ENCODE data around the gene PROZ. TPM values are rescaled to one million over a fixed set of nuclear protein-coding genes. Genes with fewer than 3 reads are reported as not detected.

The PROZ gene
- total RNA-seq, 1 donor from 2014 or later: not detected

- no peak for DNase-seq (ENCODE audit: low spot score, unreplicated experiment)
- Mint-ChIP-seq H3K4me1 (ENCODE audit: low read depth) (no peaks in the 10 kb centered on the region), H3K36me3 (ENCODE audit: insufficient read depth) (peaks cover 29% of the 10 kb centered on the region), H3K27ac (no peak overlapping the region), H3K4me3 (ENCODE audit: low read depth) (no peak overlapping the region), H3K27me3 (no peaks in the 10 kb centered on the region), H3K9me3 (ENCODE audit: low read depth) (no peaks in the 10 kb centered on the region)
- TF ChIP-seq, protein P1, sequence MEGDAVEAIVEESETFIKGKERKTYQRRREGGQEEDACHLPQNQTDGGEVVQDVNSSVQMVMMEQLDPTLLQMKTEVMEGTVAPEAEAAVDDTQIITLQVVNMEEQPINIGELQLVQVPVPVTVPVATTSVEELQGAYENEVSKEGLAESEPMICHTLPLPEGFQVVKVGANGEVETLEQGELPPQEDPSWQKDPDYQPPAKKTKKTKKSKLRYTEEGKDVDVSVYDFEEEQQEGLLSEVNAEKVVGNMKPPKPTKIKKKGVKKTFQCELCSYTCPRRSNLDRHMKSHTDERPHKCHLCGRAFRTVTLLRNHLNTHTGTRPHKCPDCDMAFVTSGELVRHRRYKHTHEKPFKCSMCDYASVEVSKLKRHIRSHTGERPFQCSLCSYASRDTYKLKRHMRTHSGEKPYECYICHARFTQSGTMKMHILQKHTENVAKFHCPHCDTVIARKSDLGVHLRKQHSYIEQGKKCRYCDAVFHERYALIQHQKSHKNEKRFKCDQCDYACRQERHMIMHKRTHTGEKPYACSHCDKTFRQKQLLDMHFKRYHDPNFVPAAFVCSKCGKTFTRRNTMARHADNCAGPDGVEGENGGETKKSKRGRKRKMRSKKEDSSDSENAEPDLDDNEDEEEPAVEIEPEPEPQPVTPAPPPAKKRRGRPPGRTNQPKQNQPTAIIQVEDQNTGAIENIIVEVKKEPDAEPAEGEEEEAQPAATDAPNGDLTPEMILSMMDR (IDR thresholded peaks at IDR 0.05; ENCODE audit: unreplicated experiment): no peak
Observed at GRCh38 chr13:113178070-113178895, 19.8 kb downstream of the PROZ start.

- no peaks in the 10 kb centered on the region for H3K9me3 Mint-ChIP-seq (ENCODE audit: low read depth)
- no peak overlapping the region for H3K27ac Mint-ChIP-seq
- H3K4me3 Mint-ChIP-seq (ENCODE audit: low read depth): no peak overlapping the region
- no peaks in the 10 kb centered on the region for H3K4me1 Mint-ChIP-seq (ENCODE audit: low read depth)
- no peaks in the 10 kb centered on the region for H3K27me3 Mint-ChIP-seq
- no peak for DNase-seq (ENCODE audit: low spot score, unreplicated experiment)
- TF ChIP-seq, protein P1 (IDR thresholded peaks at IDR 0.05; ENCODE audit: unreplicated experiment): no peak
- H3K36me3 Mint-ChIP-seq (ENCODE audit: insufficient read depth): peaks cover 34% of the 10 kb centered on the region
Observed at GRCh38 chr13:113178896-113179167, 20.4 kb downstream of the PROZ start.

DNA sequence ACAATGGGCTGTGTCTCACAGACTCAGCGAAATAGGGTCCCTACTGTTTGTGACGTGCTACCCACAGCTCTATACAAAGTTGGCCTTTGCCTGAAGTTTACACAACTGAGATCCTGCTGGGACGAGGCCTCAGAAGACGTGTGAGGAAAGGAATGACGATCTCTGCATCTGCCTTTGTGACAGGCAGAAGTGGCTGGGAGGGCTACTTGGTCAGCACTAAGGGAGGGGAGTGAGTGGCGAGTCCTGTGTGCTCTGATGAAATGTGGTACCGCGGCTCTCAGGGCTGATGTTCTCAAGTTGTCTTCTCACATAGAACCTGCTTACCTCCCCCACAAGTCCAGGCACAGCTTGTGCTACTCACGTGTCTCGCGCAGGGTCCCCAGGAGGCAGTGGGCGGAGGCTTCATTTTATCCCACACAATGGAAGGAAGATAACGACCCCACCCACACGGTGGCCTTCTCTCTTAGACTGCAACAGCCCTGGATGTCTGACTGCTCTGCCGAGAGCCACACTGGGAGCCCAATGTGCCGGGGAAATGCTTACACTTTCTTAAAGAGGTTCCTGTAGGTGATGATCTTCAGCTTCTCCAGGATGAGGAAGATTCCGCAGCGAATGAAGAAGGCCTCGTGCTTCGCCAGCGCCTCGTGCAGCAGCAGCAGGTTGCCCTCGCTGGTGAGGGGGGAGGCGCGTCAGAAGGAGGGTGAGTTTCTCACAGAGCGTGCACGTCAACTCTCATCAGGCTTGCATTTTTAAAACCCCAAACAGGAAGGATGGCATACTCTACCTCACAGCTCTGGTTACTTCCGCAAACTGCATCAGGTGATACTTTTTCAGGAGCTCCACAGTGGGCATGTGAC lies 21.2 kb downstream of the PROZ start:
- DNase-seq (ENCODE audit: low spot score, unreplicated experiment): no peak
- H3K4me3 Mint-ChIP-seq (ENCODE audit: low read depth): no peak overlapping the region
- H3K27ac Mint-ChIP-seq: no peak overlapping the region
- H3K27me3 Mint-ChIP-seq: no peaks in the 10 kb centered on the region
- no peaks in the 10 kb centered on the region for H3K4me1 Mint-ChIP-seq (ENCODE audit: low read depth)
- peaks cover 33% of the 10 kb centered on the region for H3K36me3 Mint-ChIP-seq (ENCODE audit: insufficient read depth)
- TF ChIP-seq, protein P1 (IDR thresholded peaks at IDR 0.05; ENCODE audit: unreplicated experiment): no peak
- H3K9me3 Mint-ChIP-seq (ENCODE audit: low read depth): no peaks in the 10 kb centered on the region

DNA sequence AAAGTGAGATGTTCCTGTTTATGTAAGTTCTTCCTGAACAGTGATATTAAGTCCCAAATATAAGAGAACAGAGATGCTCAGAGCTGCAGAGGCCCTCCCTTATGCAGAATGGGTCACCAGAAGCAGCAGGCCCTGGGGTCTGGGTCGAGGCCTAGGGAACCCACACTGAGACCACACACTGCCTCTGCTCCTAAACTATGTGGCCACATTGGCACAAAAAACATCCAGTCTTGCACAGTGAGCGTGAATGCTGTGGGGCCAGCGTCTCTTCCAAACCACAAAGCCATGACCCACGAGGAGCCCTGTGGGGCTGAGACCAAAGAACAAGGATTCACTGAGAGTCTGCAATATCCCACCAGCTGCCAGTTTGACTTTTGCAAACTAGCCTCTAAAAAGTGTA lies 23.6 kb downstream of the PROZ start:
- Mint-ChIP-seq H3K27ac (no peak overlapping the region), H3K36me3 (ENCODE audit: insufficient read depth) (peaks cover 25% of the 10 kb centered on the region), H3K4me1 (ENCODE audit: low read depth) (no peaks in the 10 kb centered on the region)

More for the DNA sequence above, 23.6 kb downstream of the PROZ start:
- TF ChIP-seq, protein P1 (IDR thresholded peaks at IDR 0.05; ENCODE audit: unreplicated experiment): no peak
- Mint-ChIP-seq H3K9me3 (ENCODE audit: low read depth) (no peaks in the 10 kb centered on the region), H3K27me3 (no peaks in the 10 kb centered on the region), H3K4me3 (ENCODE audit: low read depth) (no peak overlapping the region)
- no peak for DNase-seq (ENCODE audit: low spot score, unreplicated experiment)
